Measurements from ENCODE around the gene ATP10A.

Gene ATP10A

GRCh38 chr15:25736461-25736860 is 126.7 kb downstream of the ATP10A start:
- Histone ChIP-seq H2AFZ (ENCODE audit: low read length) (no peak overlapping the region), H3K27me3 (replicated peaks; ENCODE audit: insufficient read depth, low read length) (no peaks in the 10 kb centered on the region), H3K27ac (ENCODE audit: low read length) (no peak overlapping the region), H3K9me3 (replicated peaks; ENCODE audit: insufficient read depth, low read length) (no peaks in the 10 kb centered on the region), H3K9me2 (replicated peaks; ENCODE audit: insufficient read depth, low read length) (no peaks in the 10 kb centered on the region), H3K36me3 (replicated peaks; ENCODE audit: insufficient read depth, low read length) (no peaks in the 10 kb centered on the region), H3K79me2 (ENCODE audit: low read length) (no peaks in the 10 kb centered on the region), H3K4me3 (ENCODE audit: low read length) (no peak overlapping the region), H3K4me1 (ENCODE audit: low read length) (no peaks in the 10 kb centered on the region), H3K9ac (ENCODE audit: low read length) (no peak overlapping the region), H4K20me1 (ENCODE audit: insufficient read depth, low read length) (no peaks in the 10 kb centered on the region), H3F3A (ENCODE audit: insufficient read depth, low read length) (no peaks in the 10 kb centered on the region), H3K4me2 (ENCODE audit: low read depth, low read length) (no peak overlapping the region)
- TF ChIP-seq EZH2phosphoT487 (IDR thresholded peaks at IDR 0.05; ENCODE audit: low read length) (no peak), CTCF (IDR thresholded peaks at IDR 0.05; ENCODE audit: low read length) (no peak), EZH2 (optimal IDR thresholded peaks at IDR 0.05; ENCODE audit: low read depth, low read length) (no peak)
- DNase-seq: no peak

GRCh38 chr15:25735550-25736384 is 127.4 kb downstream of the ATP10A start:
- no peak overlapping the region for H3K27ac ChIP-seq (ENCODE audit: low read length)
- H3K4me1 ChIP-seq (ENCODE audit: low read length): no peaks in the 10 kb centered on the region
- no peaks in the 10 kb centered on the region for H3K9me2 ChIP-seq (replicated peaks; ENCODE audit: insufficient read depth, low read length)
- no peak overlapping the region for H3K4me2 ChIP-seq (ENCODE audit: low read depth, low read length)
- no peaks in the 10 kb centered on the region for H4K20me1 ChIP-seq (ENCODE audit: insufficient read depth, low read length)
- no peak for DNase-seq
- TF ChIP-seq EZH2phosphoT487 (IDR thresholded peaks at IDR 0.05; ENCODE audit: low read length) (no peak), EZH2 (optimal IDR thresholded peaks at IDR 0.05; ENCODE audit: low read depth, low read length) (no peak), CTCF (IDR thresholded peaks at IDR 0.05; ENCODE audit: low read length) (no peak)
- no peak overlapping the region for H2AFZ ChIP-seq (ENCODE audit: low read length)
- no peaks in the 10 kb centered on the region for H3K27me3 ChIP-seq (replicated peaks; ENCODE audit: insufficient read depth, low read length)
- H3K9me3 ChIP-seq (replicated peaks; ENCODE audit: insufficient read depth, low read length): no peaks in the 10 kb centered on the region
- no peaks in the 10 kb centered on the region for H3K79me2 ChIP-seq (ENCODE audit: low read length)
- H3K9ac ChIP-seq (ENCODE audit: low read length): no peak overlapping the region
- H3F3A ChIP-seq (ENCODE audit: insufficient read depth, low read length): no peaks in the 10 kb centered on the region
- no peaks in the 10 kb centered on the region for H3K36me3 ChIP-seq (replicated peaks; ENCODE audit: insufficient read depth, low read length)
- H3K4me3 ChIP-seq (ENCODE audit: low read length): no peak overlapping the region

GRCh38 chr15:25734680-25735355 is 128.3 kb downstream of the ATP10A start:
- Histone ChIP-seq H3K27me3 (replicated peaks; ENCODE audit: insufficient read depth, low read length) (no peaks in the 10 kb centered on the region), H2AFZ (ENCODE audit: low read length) (no peak overlapping the region), H3K4me2 (ENCODE audit: low read depth, low read length) (no peak overlapping the region), H3K79me2 (ENCODE audit: low read length) (no peaks in the 10 kb centered on the region), H3K27ac (ENCODE audit: low read length) (no peak overlapping the region), H3K4me3 (ENCODE audit: low read length) (no peak overlapping the region), H3K9me3 (replicated peaks; ENCODE audit: insufficient read depth, low read length) (no peaks in the 10 kb centered on the region), H3K9me2 (replicated peaks; ENCODE audit: insufficient read depth, low read length) (no peaks in the 10 kb centered on the region), H3K36me3 (replicated peaks; ENCODE audit: insufficient read depth, low read length) (no peaks in the 10 kb centered on the region), H3K4me1 (ENCODE audit: low read length) (no peaks in the 10 kb centered on the region), H3F3A (ENCODE audit: insufficient read depth, low read length) (no peaks in the 10 kb centered on the region), H4K20me1 (ENCODE audit: insufficient read depth, low read length) (no peaks in the 10 kb centered on the region), H3K9ac (ENCODE audit: low read length) (no peak overlapping the region)
- TF ChIP-seq CTCF (IDR thresholded peaks at IDR 0.05; ENCODE audit: low read length): no peak
- TF ChIP-seq EZH2phosphoT487 (IDR thresholded peaks at IDR 0.05; ENCODE audit: low read length): no peak
- no peak for TF ChIP-seq EZH2 (optimal IDR thresholded peaks at IDR 0.05; ENCODE audit: low read depth, low read length)
- DNase-seq: no peak

Data from MM.1S (cell line).